HepG2 (cell line): Measurements from ENCODE around the gene TRPC4. TPM values are rescaled to one million over a fixed set of nuclear protein-coding genes. Genes with fewer than 3 reads are reported as not detected.

Source experiments
- ATAC-seq: fragments of 200-7000 bp; cut with Tn5 transposase; 3 replicates; pipeline ENCODE4 v1.9.1; 2020; ENCODE audit warnings: mild to moderate bottlenecking, moderate library complexity
- BruUV-seq: library from RNA; stranded (reverse); fragments of 400-500 nt; replicated peaks from 2 replicates; lab custom pipeline; 2021; lab: Mats Ljungman, UMichigan
- CTCF ChIA-PET: fragments of 300-600 bp; formaldehyde crosslinking; extraction: SDS; loops from one replicate; lab custom pipeline; 2021; ENCODE audit warnings: low total read pairs, inconsistent platforms, low intra/inter-chr PET ratio; lab: Yijun Ruan, JAX
- POLR2A ChIA-PET: fragments of 350-600 bp; sonication (Branson Sonifier 250); formaldehyde crosslinking; loops from one replicate; lab custom pipeline; 2020; ENCODE audit warnings: antibody characterized with exemption, inconsistent platforms; lab: Yijun Ruan, JAX
- DNase-seq: peaks from one replicate; pipeline ENCODE4 v3.0.0-alpha.2; 2015; ENCODE audit warnings: low spot score
- FAIRE-seq: peaks from 3 replicates; lab custom pipeline; 2011; peaks lifted over from hg19 to GRCh38; lab: Jason Lieb, UNC
- H2AFZ ChIP-seq: one replicate; pipeline ENCODE4 v1.6.1; 2011; ENCODE audit warnings: low read length, inconsistent platforms
- H3K27ac ChIP-seq: fragments of 300-600 bp; 3 replicates; pipeline ENCODE4 v1.8.0; 2011; ENCODE audit warnings: mixed run types, mild to moderate bottlenecking, mixed read lengths, low read length, inconsistent platforms; ENCODE audit not compliant: insufficient read depth; ENCODE audit errors: extremely low read length
- H3K27me3 ChIP-seq, 2 experiments: fragments of 200-600 bp in 1 of 2; 2 replicates in 1 of 2; 3 replicates in 1 of 2; pipeline versions ENCODE4 v1.6.0 to v1.8.0; 2011; ENCODE audit warnings: low read length in 2 of 2, mild to moderate bottlenecking in 2 of 2, moderate library complexity in 2 of 2, inconsistent platforms in 1 of 2; ENCODE audit not compliant: insufficient read depth in 2 of 2, control insufficient read depth in 1 of 2
- H3K36me3 ChIP-seq, 2 experiments: fragments of 200-600 bp in 1 of 2; replicated peaks in 1 of 2; 2 replicates in 1 of 2; 3 replicates in 1 of 2; pipeline versions ENCODE4 v1.5.1 to v1.8.0; 2011; ENCODE audit warnings: low read length in 2 of 2, inconsistent platforms in 1 of 2; ENCODE audit not compliant: insufficient read depth in 2 of 2, control insufficient read depth in 1 of 2
- H3K4me1 ChIP-seq: 2 replicates; pipeline ENCODE4 v1.5.1; 2012; ENCODE audit warnings: low read length, inconsistent platforms; ENCODE audit not compliant: insufficient read depth
- H3K4me2 ChIP-seq: 2 replicates; pipeline ENCODE4 v1.6.0; 2011; ENCODE audit warnings: low read depth, low read length, inconsistent platforms
- H3K4me3 ChIP-seq, 3 experiments: fragments of 200-600 bp in 1 of 3; sonication (generic), shearing (Covaris generic) in 1 of 3; replicated peaks in 1 of 3; 2 replicates each; pipeline ENCODE4 v1.5.1; 2011 to 2016; ENCODE audit warnings: low read length in 3 of 3, inconsistent platforms in 2 of 3, low read depth in 2 of 3, mild to moderate bottlenecking in 2 of 3, control low read depth in 1 of 3, mixed read lengths in 1 of 3; ENCODE audit not compliant: insufficient read depth in 1 of 3
- H3K79me2 ChIP-seq: one replicate; pipeline ENCODE4 v1.6.1; 2011; ENCODE audit warnings: low read length, inconsistent platforms; ENCODE audit not compliant: insufficient read depth
- H3K9ac ChIP-seq: 2 replicates; pipeline ENCODE4 v1.6.0; 2011; ENCODE audit warnings: mild to moderate bottlenecking, low read depth, low read length, inconsistent platforms; ENCODE audit not compliant: insufficient read depth
- H3K9me3 ChIP-seq: 2 replicates; pipeline ENCODE4 v1.5.1; 2012; ENCODE audit warnings: mild to moderate bottlenecking, low read length
- H4K20me1 ChIP-seq: 2 replicates; pipeline ENCODE4 v1.6.0; 2011; ENCODE audit warnings: inconsistent platforms, mild to moderate bottlenecking, low read length, moderate library complexity; ENCODE audit not compliant: insufficient read depth
- BORCS8-MEF2B ChIP-seq: sonication (generic); formaldehyde crosslinking; IDR thresholded peaks from 2 replicates; pipeline ENCODE4 v1.8.0; 2022; ENCODE audit warnings: mild to moderate bottlenecking, missing genetic modification reagents
- ELF4 ChIP-seq: sonication (generic); formaldehyde crosslinking; IDR thresholded peaks from 2 replicates; pipeline ENCODE4 v1.5.0; 2020; ENCODE audit warnings: missing genetic modification reagents, mild to moderate bottlenecking, moderate library complexity, borderline replicate concordance
- HNF1B ChIP-seq: sonication (generic); formaldehyde crosslinking; IDR thresholded peaks from 2 replicates; pipeline ENCODE4 v1.5.1; 2020; ENCODE audit warnings: mild to moderate bottlenecking, moderate library complexity, missing genetic modification reagents
- KLF12 ChIP-seq: sonication (generic); formaldehyde crosslinking; IDR thresholded peaks from 2 replicates; pipeline ENCODE4 v1.4.0; 2020; ENCODE audit warnings: missing genetic modification reagents, borderline replicate concordance
- NFYB ChIP-seq: sonication (generic); formaldehyde crosslinking; IDR thresholded peaks from 2 replicates; pipeline ENCODE4 v1.4.0; 2020; ENCODE audit warnings: missing genetic modification reagents
- RBFOX2 ChIP-seq: fragments of 200-400 bp; formaldehyde crosslinking; IDR thresholded peaks from 2 replicates; pipeline ENCODE4 v1.6.1; 2017; ENCODE audit warnings: low read depth, mild to moderate bottlenecking, low read length
- RFX1 ChIP-seq: fragments of 450-650 bp; IDR thresholded peaks from 2 replicates; pipeline ENCODE4 v1.6.1; 2017
- SNAPC4 ChIP-seq: sonication (generic); formaldehyde crosslinking; IDR thresholded peaks from 2 replicates; pipeline ENCODE4 v1.4.0; 2020; ENCODE audit warnings: mild to moderate bottlenecking, missing genetic modification reagents
- TBL1XR1 ChIP-seq: fragments of 150-350 bp; IDR thresholded peaks from 2 replicates; pipeline ENCODE4 v1.6.1; 2014; ENCODE audit warnings: borderline replicate concordance, low read length; ENCODE audit not compliant: partially characterized antibody
- ZNF296 ChIP-seq: sonication (generic); formaldehyde crosslinking; conservative IDR thresholded peaks from 2 replicates; pipeline ENCODE4 v1.5.0; 2020; ENCODE audit warnings: mild to moderate bottlenecking, missing genetic modification reagents
- ZNF557 ChIP-seq: sonication (generic); formaldehyde crosslinking; IDR thresholded peaks from 2 replicates; pipeline ENCODE4 v1.4.0; 2020; ENCODE audit warnings: missing genetic modification reagents
- ZNF567 ChIP-seq: sonication (generic); formaldehyde crosslinking; IDR thresholded peaks from 2 replicates; pipeline ENCODE4 v1.8.1; 2023; ENCODE audit warnings: mild to moderate bottlenecking, missing genetic modification reagents, borderline replicate concordance
- WGBS: methylation state at CpG from one replicate; pipeline ENCODE4 v1.1.6; 2017; ENCODE audit warnings: low lambda C conversion rate; 5-methylcytosine and 5-hydroxymethylcytosine counted together
- in situ Hi-C: cut with HindIII; loops from 2 replicates; pipeline ENCODE4 v1.10.0; 2017; ENCODE audit warnings: low pct_unique_long_range_greater_than_20kb; ENCODE audit not compliant: extremely low pct_ligation_motif_present
- intact Hi-C: fragments of 100-400 bp; cut with micrococcal nuclease; formaldehyde crosslinking; loops from one replicate; pipeline ENCODE4 v1.10.0; 2022; ENCODE audit not compliant: unreplicated experiment
- polyA plus RNA-seq, 8 experiments: library from polyadenylated mRNA; depleted of rRNA in 3 of 8; stranded (reverse) in 7 of 8; unstranded in 1 of 8; fragments of >200 nt; fragmentation: Illumina TruSeq in 4 of 8; extraction: Trizol in 4 of 8; gene quantifications; 2 replicates each; pipeline versions ENCODE4 v1.2.1 to v1.2.3, GENCODE V29; 2011 to 2016; ENCODE audit warnings: low read depth in 4 of 8, missing spikeins in 1 of 8, mixed read lengths in 1 of 8; ENCODE audit not compliant: insufficient read depth in 1 of 8
- total RNA-seq, 5 experiments: library from RNA; depleted of rRNA; stranded (reverse); fragments of >200 nt; fragmentation: Illumina TruSeq; extraction: Trizol; gene quantifications; 2 replicates each; pipeline ENCODE4 v1.2.3, GENCODE V29; 2016; ENCODE audit warnings: low read depth in 1 of 5
- TF ChIP-seq, protein P1 (sequence below): conservative IDR thresholded peaks from 2 replicates; pipeline ENCODE4 v1.6.1; 2018; ENCODE audit warnings: missing genetic modification reagents
- TF ChIP-seq, protein P2 (sequence below): fragments of 450-650 bp; IDR thresholded peaks from 2 replicates; pipeline ENCODE4 v1.6.1; 2017; ENCODE audit warnings: mild to moderate bottlenecking

Gene TRPC4
- total and polyA plus RNA-seq, 2 of the 13 experiments (the other 11 are each of a cell fraction or from before 2014, with no cell fraction given) = not detected

DNA sequence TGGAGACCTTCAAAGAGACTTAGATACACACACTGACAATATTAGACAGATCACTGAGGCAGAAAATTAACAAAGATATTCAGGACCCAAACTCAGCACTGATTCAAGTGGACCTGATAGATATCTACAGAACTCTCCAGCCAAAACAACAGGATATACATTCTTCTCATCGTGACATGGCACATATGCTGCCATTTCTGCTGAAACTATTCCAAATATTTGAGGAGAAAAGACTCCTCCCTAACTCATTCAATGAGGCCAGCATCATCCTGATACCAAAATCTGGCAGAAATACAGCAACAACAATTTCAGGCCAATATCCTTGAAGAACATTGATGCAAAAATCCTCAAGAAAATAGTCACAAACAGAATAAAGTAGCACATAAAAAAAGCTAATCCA lies 53.3 kb downstream of the TRPC4 start:
- intact Hi-C loops = no loop called here
- H2AFZ ChIP-seq = no peak overlapping the region
- H3K36me3 ChIP-seq = no peaks in the 10 kb centered on the region
- H3K9ac ChIP-seq = no peak overlapping the region
- H3K27me3 ChIP-seq = no peaks in the 10 kb centered on the region; a peak in 1 of 5 replicates
- ChIA-PET CTCF (no interaction called here), POLR2A (no interaction called here)
- no peaks in the 10 kb centered on the region for H4K20me1 ChIP-seq
- H3K9me3 ChIP-seq = peaks cover 79% of the 10 kb centered on the region
- no peak for ATAC-seq
- H3K27ac ChIP-seq = no peak overlapping the region
- DNase-seq = no peak
- H3K4me2 ChIP-seq = no peak overlapping the region
- H3K4me3 ChIP-seq = no peak overlapping the region
- no peak for FAIRE-seq
- no peaks in the 10 kb centered on the region for H3K79me2 ChIP-seq
- no TSS peak for BruUV-seq
- WGBS = 0% methylated on average over 1 of the region's 1 CpG
- no peaks in the 10 kb centered on the region for H3K4me1 ChIP-seq
- in situ Hi-C loops = no loop called here
- TF ChIP-seq, protein P1, sequence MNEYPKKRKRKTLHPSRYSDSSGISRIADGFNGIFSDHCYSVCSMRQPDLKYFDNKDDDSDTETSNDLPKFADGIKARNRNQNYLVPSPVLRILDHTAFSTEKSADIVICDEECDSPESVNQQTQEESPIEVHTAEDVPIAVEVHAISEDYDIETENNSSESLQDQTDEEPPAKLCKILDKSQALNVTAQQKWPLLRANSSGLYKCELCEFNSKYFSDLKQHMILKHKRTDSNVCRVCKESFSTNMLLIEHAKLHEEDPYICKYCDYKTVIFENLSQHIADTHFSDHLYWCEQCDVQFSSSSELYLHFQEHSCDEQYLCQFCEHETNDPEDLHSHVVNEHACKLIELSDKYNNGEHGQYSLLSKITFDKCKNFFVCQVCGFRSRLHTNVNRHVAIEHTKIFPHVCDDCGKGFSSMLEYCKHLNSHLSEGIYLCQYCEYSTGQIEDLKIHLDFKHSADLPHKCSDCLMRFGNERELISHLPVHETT = no peak
- no peak for TF ChIP-seq HNF1B (CRISPR knock-in tag)
- TF ChIP-seq RFX1 = no peak
- no peak for TF ChIP-seq ZNF557 (CRISPR knock-in tag)
- TF ChIP-seq ZNF296 (CRISPR knock-in tag) = no peak
- TF ChIP-seq, protein P2, sequence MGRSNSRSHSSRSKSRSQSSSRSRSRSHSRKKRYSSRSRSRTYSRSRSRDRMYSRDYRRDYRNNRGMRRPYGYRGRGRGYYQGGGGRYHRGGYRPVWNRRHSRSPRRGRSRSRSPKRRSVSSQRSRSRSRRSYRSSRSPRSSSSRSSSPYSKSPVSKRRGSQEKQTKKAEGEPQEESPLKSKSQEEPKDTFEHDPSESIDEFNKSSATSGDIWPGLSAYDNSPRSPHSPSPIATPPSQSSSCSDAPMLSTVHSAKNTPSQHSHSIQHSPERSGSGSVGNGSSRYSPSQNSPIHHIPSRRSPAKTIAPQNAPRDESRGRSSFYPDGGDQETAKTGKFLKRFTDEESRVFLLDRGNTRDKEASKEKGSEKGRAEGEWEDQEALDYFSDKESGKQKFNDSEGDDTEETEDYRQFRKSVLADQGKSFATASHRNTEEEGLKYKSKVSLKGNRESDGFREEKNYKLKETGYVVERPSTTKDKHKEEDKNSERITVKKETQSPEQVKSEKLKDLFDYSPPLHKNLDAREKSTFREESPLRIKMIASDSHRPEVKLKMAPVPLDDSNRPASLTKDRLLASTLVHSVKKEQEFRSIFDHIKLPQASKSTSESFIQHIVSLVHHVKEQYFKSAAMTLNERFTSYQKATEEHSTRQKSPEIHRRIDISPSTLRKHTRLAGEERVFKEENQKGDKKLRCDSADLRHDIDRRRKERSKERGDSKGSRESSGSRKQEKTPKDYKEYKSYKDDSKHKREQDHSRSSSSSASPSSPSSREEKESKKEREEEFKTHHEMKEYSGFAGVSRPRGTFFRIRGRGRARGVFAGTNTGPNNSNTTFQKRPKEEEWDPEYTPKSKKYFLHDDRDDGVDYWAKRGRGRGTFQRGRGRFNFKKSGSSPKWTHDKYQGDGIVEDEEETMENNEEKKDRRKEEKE = no peak
- TF ChIP-seq ZNF567 (CRISPR knock-in tag) = no peak
- no peak for TF ChIP-seq ELF4
- TF ChIP-seq SNAPC4 (CRISPR knock-in tag) = no peak
- no peak for TF ChIP-seq NFYB
- no peak for TF ChIP-seq TBL1XR1
- no peak for TF ChIP-seq BORCS8-MEF2B (CRISPR knock-in tag)
- TF ChIP-seq RBFOX2 = no peak
- no peak for TF ChIP-seq KLF12 (CRISPR knock-in tag)
